GM19099 (cell line): Measurements from ENCODE around the gene TM2D1.

ENCODE experiments used
- POLR2A ChIP-seq: IDR thresholded peaks from 3 replicates; pipeline ENCODE4 v1.6.1; 2011; ENCODE audit warnings: low read depth; ENCODE audit not compliant: insufficient read length; ENCODE audit errors: extremely low read depth

TM2D1 gene

GRCh38 chr1:61659061-61659460 lies 65.9 kb downstream of the TM2D1 start:
- TF ChIP-seq POLR2A: no peak

DNA sequence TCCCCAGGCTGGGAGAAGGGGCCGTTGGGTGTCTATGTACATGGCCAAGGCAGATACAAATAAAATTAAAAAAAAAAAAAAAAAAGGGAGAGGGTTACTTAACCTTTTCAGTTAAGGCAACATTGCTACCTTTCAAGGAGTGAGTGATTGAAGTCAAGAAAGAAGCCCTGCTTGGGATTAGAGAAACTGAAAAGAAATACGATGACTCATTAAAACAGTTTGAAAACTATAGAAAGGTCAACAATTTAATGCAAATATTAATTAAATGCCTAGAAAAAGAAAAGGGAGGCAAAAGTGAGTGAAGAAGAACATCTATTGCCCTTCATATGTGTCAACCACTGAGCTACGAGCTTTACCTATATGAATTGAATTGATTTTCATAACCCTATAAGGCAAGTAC lies 69.5 kb downstream of the TM2D1 start:
- TF ChIP-seq POLR2A: no peak

- no peak for TF ChIP-seq POLR2A
These were observed 70.9 kb downstream of the TM2D1 start for GRCh38 chr1:61654067-61654466.

DNA sequence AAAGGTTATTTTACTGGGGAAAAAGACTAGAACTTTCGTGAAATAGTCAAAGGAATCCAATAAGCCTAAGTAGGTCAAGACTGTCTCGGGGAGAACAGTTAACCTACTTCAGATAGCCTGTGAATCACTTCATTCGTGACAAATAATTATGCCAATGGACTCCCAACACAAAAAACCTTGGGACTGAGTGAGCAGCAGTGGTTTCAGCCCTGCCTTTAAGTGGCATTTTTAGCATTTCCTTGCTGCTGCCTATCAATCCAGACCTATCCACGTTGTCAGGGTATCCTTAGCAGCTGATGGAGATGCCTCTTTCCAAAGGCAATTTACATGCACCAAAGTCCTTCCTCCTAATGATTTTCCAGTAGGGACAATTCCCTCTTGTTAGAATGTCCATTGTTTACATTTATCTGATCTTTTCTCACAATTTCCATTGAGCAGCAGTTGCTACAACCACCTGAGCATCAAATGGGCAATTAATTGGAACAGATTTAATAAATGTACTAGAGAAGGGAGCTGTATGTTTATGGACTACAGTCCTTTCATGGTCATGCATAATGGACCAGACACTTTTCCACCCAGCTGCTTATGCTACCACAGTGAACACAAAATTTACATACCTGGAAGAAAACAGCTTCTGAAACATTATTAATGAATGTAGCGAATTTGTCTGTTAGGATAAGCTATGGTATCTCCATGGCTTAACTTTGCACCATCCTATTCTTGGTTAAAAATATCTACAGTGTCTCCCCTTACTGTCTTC lies 75.8 kb downstream of the TM2D1 start:
- no peak for TF ChIP-seq POLR2A

DNA sequence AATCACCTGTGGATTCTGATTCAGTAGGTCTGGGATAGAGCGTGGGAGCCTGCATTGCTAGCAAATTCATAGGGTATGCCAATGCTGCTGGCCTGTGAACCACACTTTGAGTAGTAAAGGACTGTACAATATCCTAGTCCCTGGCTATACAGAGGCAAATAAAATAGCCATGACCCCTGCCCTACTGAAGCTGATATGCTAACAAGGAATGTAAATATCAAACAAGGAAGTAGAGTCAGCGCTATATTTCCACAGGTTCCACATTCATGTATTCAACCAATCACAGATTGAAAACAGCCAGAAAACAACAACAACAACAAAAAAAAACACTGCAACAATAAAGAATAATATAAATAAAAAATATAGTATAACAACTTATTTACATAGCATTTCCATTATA lies 77.8 kb downstream of the TM2D1 start:
- no peak for TF ChIP-seq POLR2A

- TF ChIP-seq POLR2A: no peak
These were observed 79.5 kb downstream of the TM2D1 start for GRCh38 chr1:61645476-61645875.

DNA sequence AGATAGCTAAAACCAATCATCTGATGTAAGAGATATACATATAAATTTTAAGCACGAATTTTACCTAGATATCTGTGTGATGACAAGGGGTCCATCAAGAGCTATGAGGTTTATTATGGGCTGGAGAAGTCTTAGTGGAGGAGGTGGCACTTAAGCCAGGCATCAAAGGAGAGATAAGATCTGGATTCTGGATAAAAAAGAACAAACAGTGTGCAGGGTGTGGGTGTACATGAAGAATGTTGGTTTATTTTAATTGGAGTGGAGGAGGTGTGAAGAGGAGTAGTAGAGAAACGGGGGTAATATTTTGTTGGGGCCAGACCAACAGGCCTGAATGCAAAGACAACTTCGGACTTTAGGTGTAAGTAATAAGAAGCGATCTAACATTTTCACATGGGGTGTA lies 80.6 kb downstream of the TM2D1 start:
- no peak for TF ChIP-seq POLR2A

DNA sequence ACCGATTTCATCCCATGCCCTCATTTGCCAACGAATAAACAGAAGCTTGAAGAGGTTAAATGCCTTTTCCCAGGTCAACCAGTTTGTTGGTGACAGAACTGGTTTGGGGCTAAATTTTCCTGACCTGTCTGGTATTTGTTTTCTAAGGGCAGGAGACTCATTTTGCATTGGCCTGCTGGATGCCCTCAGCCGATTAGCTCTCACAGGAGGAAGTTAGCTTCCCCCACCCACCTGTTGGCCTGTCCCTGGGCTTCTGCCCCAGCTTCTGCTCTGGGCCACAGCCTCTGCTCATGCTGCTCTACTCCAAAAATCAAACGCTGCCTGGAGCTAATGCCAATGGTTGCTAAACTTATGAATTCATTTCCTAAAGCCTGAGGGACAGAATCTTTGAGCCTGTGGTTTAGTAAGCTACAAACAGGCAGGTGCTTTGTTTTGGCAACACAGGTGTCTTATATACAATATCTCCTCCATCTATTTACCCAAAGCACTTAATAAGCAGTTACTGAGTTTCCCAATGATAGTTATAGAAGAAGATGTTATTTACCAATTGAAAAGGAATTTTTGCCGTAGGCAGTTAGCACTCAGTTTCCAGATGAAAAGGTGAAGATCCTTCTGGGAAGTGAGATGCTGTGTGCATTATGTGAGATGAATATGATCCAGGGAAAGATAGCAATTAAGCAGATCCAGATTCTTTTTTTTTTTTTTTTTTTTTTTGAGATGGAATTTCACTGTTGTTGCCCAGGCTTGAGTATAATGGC lies 82.3 kb downstream of the TM2D1 start:
- no peak for TF ChIP-seq POLR2A

- TF ChIP-seq POLR2A: no peak
These were observed 83.2 kb downstream of the TM2D1 start for GRCh38 chr1:61641578-61642336.

- TF ChIP-seq POLR2A: no peak
These were observed 84.1 kb downstream of the TM2D1 start for GRCh38 chr1:61640531-61641530.

- TF ChIP-seq POLR2A: no peak
These were observed 85.2 kb downstream of the TM2D1 start for GRCh38 chr1:61639608-61640336.

GRCh38 chr1:61638911-61639605 lies 85.9 kb downstream of the TM2D1 start:
- no peak for TF ChIP-seq POLR2A

DNA sequence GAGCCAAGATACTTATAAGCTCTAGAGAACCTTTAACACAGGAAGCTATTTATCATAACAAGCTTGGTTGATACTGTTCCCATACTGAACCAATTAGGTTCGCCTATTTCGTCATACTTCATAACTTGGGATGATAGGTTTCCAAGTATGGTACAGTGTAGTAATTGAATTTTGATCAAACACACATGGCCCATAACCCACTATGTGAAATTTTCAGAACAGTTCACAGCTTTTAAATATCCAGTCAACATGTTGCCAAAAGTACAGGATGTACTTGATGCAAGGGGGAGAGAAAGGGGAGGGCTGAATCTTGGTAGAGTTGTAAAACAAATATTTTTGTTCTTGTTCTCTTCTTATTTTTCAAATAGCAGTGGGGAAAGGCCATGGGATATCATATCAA lies 86.6 kb downstream of the TM2D1 start:
- no peak for TF ChIP-seq POLR2A
